ENCODE data around the gene ZNF384.

ZNF384 gene

GRCh38 chr12:6699259-6699988, 10.2 kb upstream of the ZNF384 start:
- no peak for DNase-seq (ENCODE audit: low spot score)

GRCh38 chr12:6698352-6699046, 9.3 kb upstream of the ZNF384 start:
- no peak for DNase-seq (ENCODE audit: low spot score)

- peak; percentile 91 for DNase-seq (ENCODE audit: low spot score)
Observed at GRCh38 chr12:6697584-6698351, 8.6 kb upstream of the ZNF384 start.

DNA sequence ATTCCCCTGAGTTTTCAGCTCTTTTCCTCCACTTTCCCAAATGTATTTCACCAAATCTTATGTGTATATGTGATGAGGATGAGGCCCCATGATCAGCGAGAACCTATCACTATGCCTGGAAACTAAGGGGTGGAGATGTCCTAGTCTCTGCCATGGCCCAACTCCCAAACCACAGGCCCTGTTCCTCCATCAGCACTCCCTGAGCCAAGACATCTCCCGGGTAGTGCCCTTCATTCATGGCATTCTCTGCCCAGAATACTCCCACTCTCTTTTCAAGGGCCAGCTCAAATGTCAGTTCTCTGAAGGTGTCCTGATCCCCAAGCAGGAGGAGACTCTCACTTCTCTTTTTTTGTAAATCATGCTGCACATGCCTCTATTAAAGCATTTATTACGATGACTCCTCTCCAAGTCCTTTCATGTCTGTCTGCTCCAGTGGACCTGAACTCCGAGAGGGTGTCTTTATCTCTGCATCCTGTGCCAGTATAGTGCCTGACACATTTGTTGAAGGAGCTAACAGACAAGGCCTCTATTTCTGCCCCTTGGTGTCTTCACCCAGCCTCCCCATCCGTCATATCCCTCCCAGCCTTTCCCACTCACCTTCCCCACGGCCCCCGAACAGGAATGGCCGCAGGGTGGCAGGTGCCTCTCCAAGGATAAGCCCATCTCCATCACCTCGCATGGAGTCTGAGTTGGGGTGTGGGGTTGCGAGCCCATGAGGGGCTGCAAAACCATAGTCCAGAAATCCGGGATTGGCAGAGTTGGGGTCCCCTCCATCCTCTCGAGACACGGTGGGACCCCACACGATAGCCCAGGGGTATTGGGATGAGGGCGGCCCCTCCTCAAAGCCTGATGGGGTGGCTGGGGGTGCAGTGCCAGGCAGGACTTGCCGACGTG, 7.8 kb upstream of the ZNF384 start:
- DNase-seq (ENCODE audit: low spot score): no peak

DNA sequence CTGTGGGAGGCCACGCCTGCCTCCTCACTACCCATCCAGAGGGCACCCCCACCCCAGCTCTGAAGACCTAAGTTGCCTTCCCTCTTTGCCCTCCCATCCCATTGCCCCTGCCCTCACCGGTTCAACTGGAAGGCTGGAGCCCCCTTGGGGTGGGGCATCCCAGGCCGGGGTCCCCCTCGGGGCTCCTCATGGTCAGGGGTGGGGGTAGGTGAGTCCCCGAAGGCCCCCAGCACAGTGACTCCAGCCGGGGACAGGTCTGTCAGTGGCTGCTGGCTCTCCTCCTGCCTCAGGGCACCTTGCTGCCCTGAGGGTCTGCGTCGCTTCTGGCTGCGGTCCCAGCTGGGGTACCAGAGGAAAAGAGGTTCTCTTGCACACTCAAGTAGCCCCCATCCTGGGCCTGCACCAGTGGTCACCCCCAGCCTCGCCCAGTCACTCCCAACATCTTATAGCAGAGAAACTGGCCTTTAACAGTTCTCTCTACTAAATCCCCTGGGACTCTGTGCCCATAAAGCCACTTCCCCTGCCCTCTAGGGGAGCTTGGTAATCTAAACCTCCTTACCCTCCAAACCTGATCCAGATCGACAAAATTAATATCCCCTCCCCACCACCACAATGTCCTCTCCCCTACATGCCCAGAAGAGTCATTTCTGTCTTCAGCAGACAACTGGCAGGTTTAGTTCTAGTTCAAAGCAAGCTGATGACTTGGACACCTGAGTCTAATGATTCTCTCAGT, 6.3 kb upstream of the ZNF384 start:
- no peak for DNase-seq (ENCODE audit: low spot score)

- DNase-seq (ENCODE audit: low spot score): no peak
Observed at GRCh38 chr12:6694701-6695100, 5.5 kb upstream of the ZNF384 start.

DNA sequence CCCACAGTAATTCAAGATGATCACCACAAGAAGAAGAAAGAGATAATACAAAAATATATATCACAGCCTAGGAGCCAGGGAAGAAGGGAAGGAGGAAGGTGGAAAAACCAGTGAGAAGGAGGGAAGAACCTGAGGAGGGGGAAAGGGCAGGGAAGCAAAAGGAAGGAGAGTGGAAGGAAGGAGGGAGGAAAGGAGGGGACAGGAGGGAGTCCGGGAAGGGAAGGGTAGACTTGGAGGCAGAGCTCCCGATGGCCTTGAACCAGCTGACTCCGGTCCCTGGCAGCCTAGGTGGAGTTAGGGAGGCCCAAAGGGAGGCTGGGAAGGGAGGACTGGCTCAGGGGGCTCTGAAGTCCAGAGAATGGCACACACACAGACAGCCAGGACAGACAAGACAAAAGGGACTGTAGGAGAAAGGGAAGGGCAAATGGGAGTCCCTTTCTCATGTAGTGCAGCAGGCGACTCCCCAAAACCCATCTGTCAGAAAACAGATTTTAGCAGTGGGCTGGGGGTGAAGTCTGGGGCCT, 4.7 kb upstream of the ZNF384 start:
- no peak for DNase-seq (ENCODE audit: low spot score)

- no peak for DNase-seq (ENCODE audit: low spot score)
Observed at GRCh38 chr12:6692888-6693287, 3.7 kb upstream of the ZNF384 start.

DNA sequence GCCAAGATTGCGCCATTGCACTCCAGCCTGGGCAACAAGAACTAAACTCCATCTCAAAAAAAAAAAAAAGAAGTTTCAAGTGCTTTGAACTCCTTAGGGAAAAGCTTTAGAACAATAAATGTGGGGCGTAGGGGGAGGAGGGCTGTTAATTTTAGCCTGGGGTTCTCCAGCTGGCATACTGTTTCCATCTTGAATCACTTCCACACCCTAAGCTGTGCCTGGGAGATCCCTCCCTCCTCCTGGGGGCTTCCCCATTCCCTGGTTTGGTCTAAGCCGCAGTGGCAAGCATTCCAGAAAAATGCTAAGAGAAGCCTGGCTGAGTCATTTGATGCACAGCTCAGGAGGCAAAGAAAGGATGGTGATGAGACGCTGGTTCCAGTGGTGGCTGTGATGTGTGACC, 2.3 kb upstream of the ZNF384 start:
- no peak for DNase-seq (ENCODE audit: low spot score)

DNA sequence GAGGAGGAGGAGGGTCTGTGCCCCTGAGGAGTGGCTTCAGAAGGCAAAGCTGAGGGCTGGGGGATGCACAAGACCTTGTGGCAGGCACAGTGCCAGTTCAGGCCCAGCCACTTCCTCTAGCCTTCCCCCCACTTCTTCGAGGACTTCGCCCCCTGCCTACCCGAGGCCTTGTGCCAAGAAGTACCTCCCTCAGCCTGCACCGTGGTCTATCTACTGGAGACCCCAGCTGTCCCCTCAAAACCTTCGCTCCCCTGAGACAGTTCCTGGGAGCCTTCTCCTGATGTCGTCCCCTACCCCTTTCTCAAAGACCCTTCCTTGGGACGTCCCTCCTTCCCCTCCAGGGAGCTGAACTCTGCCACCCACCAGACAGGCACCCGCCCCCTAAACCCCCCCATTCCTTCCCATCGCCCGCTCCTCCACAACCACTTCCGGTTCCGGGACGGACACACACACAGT, 604 bp downstream of the ZNF384 start:
- peak; percentile 88 for DNase-seq (ENCODE audit: low spot score)

- DNase-seq (ENCODE audit: low spot score): no peak
Observed at GRCh38 chr12:6685814-6686213, 3.4 kb downstream of the ZNF384 start.

- DNase-seq (ENCODE audit: low spot score): no peak
Observed at GRCh38 chr12:6684609-6685008, 4.6 kb downstream of the ZNF384 start.

- no peak for DNase-seq (ENCODE audit: low spot score)
Observed at GRCh38 chr12:6676962-6677361, 12.2 kb downstream of the ZNF384 start.

DNA sequence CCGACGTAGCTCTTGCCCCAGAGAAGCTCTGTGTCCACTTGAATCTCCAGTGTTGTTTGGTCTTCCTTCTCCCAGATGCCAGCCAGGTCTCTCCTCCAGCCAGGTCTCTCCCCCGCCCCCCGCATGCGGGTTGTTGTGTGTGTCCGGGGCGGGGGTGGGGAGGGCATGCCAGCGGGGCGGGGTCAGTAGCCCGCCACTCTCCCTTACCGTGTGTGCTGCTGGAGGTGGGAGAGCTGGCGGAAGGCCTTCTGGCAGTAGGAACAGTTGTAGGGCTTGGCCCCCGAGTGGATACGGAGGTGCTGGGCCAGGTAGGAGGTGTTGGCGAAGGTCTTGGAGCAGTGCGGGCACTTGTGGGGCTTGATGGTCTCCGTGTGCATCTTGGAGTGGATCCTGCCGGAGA, 17.0 kb downstream of the ZNF384 start:
- no peak for DNase-seq (ENCODE audit: low spot score)

DNA sequence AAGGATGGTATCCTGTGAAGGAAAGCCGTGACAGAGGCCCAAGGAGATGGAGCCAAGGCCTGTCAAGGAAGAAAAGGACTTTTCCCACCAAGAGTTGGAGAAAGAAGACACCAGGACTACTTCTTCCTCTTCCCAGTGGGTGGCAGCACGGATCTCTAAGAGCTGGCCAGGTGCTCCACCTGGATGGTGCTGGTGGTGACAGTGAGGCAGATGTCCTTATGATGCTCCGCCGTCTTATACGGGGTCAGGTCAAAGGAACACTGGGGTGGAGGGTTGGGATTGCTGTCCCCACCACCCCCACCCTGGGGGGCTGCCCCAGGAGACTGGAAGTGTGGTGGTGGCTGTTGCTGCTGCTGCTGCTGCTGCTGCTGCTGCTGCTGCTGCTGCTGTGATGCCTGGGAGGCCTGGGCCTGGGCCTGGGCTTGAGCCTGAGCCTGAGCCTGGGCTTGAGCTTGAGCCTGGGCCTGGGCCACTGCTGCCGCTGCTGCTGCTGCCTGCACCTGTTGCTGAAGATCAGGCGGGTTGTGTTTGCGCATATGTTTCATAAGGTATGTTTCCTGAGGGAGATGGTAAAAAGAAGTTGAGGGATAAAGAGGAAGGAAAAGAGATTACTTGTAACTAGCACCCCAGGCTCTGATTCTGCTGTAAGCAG, 21.5 kb downstream of the ZNF384 start:
- no peak for DNase-seq (ENCODE audit: low spot score)

- no peak for DNase-seq (ENCODE audit: low spot score)
Observed at GRCh38 chr12:6666211-6666610, 23.0 kb downstream of the ZNF384 start.

- no peak for DNase-seq (ENCODE audit: low spot score)
Observed at GRCh38 chr12:6664902-6665301, 24.3 kb downstream of the ZNF384 start.

DNA sequence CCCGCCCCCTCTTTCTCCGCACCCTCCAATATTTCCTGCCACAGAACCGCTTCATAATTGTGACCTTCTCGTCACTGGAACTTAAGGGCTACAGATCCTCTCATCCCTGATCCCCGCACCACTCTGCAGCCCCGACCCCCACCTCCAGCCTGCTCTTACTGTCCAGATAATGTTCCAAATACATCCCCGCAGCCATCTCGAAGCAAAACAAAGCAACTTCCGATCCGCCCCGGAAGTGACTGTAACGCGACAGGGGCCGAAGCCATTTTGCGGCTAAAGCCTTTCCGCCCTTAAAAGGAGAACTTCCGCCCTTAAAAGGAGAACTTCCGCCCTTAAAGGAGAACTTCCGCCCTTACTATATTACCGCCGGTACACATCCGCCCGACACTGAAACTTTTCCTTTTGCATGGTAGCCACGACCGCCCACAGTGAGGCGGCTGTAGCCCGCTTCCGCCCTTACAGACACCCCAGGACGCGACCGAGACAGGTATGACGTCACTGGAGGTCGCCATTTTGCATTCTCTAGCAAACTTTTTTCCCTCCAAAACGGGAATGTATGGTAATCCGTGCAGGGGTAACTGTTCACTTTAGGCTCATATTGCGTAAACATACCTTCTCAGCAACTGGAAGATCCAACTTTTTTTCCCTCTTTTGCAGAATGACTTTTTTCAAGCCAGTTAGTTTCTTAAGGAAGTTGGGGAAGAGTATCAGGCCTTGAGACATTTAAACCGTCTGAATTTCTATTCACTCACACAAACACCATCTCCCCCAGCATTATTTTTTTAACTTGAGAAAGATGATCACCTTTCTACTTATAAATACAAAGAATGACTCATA, 26.1 kb downstream of the ZNF384 start, which contains the start of gene ING4:
Gene ING4, minus strand, starts transcription at position 214 of the 837 bp plus-strand sequence. Its CDS starts 18 bp downstream, at position 196.
- peak; percentile 95 for DNase-seq (ENCODE audit: low spot score)

DNA sequence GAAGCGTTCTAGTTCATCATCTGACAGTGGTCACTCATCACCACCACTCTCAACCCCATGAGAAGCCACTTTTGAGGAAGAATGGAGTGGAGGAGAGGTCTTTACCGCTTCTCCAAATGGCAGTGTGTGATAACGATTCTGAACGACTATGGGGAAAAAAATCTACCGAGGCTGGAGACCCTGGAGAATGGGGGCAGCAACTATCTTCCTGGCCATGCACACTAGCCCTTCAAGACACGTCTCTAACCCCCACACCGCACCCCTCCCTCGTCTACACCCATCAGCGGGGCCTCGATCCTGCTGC, 26.6 kb downstream of the ZNF384 start:
- DNase-seq (ENCODE audit: low spot score): peak; percentile 69

DNA sequence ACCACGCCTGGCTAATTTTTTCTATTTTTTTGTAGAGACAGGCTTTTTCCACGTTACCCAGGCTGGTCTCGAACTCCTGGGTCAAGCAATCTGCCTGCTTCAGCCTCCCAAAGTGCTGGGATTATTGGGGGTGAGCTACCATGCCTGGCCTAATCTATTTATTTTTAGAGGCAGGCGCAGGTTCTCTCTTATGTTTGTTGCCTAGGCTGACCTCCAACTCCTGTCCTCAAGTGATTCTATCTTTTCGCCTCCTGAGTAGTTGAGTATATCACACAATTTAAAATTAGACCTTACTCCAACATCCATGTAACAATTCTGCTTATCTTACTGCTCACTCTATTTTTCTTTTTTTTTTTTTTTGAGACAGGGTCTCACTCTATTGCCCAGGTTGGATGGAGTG, 35.2 kb downstream of the ZNF384 start:
- no peak for DNase-seq (ENCODE audit: low spot score)

All from HuH-7 (cell line).